H1 (cell line): ENCODE measurements around the gene CD164L2. TPM values are rescaled to one million over a fixed set of nuclear protein-coding genes. Genes with fewer than 3 reads are reported as not detected.

Experiments
- CTCF ChIA-PET: fragments of 300-600 bp; sonication (Branson Sonifier 250); formaldehyde crosslinking; loops from one replicate; lab custom pipeline; 2021; ENCODE audit not compliant: partially characterized antibody; lab: Charles Lee
- POLR2A ChIA-PET: fragments of 300-600 bp; sonication (Branson Sonifier 250); formaldehyde crosslinking; loops from one replicate; lab custom pipeline; 2021; ENCODE audit warnings: inconsistent platforms; ENCODE audit not compliant: partially characterized antibody; lab: Charles Lee
- DNase-seq, 2 experiments: peaks; one replicate each; pipeline versions ENCODE4 v3.0.0 to v3.0.0-alpha.2; 2010 to 2022; ENCODE audit warnings: low spot score in 2 of 2, low read depth in 1 of 2, mixed read lengths in 1 of 2
- FAIRE-seq: peaks from 2 replicates; lab custom pipeline; 2011; peaks lifted over from hg19 to GRCh38; lab: Jason Lieb, UNC
- H2AFZ ChIP-seq: 2 replicates; pipeline ENCODE4 v1.8.1; 2012; ENCODE audit warnings: low read length, inconsistent platforms
- H2AK5ac ChIP-seq: 2 replicates; pipeline ENCODE4 v1.6.1; 2013; ENCODE audit warnings: low read depth, low read length
- H2BK120ac ChIP-seq: replicated peaks from 2 replicates; pipeline ENCODE3; 2013; ENCODE audit warnings: low read depth, low read length, inconsistent platforms
- H2BK12ac ChIP-seq: 2 replicates; pipeline ENCODE4 v1.6.1; 2013; ENCODE audit warnings: low read depth, low read length
- H2BK15ac ChIP-seq: 2 replicates; pipeline ENCODE4 v1.6.1; 2013; ENCODE audit warnings: low read length
- H2BK20ac ChIP-seq: 2 replicates; pipeline ENCODE4 v1.6.1; 2013; ENCODE audit warnings: low read length
- H2BK5ac ChIP-seq: 2 replicates; pipeline ENCODE4 v1.6.1; 2013; ENCODE audit warnings: low read depth, low read length
- H3K14ac ChIP-seq: 2 replicates; pipeline ENCODE4 v1.6.1; 2013; ENCODE audit warnings: inconsistent platforms; ENCODE audit not compliant: insufficient read length
- H3K18ac ChIP-seq: 2 replicates; pipeline ENCODE4 v1.6.1; 2013; ENCODE audit warnings: low read length; ENCODE audit errors: extremely low read depth
- H3K23ac ChIP-seq: 2 replicates; pipeline ENCODE4 v1.6.1; 2013; ENCODE audit warnings: inconsistent platforms; ENCODE audit not compliant: insufficient read length
- H3K23me2 ChIP-seq: 2 replicates; pipeline ENCODE4 v1.6.1; 2013; ENCODE audit warnings: low read depth, low read length
- H3K27ac ChIP-seq: 2 replicates; pipeline ENCODE4 v1.6.1; 2011; ENCODE audit warnings: low read depth, low read length, inconsistent platforms
- H3K27me3 ChIP-seq, 4 experiments: replicated peaks in 1 of 4; 1 replicate in 1 of 4; 2 replicates in 3 of 4; pipeline versions ENCODE4 v1.6.1 to v1.8.1; 2011 to 2013; ENCODE audit warnings: low read length in 3 of 4, mild to moderate bottlenecking in 3 of 4, inconsistent platforms in 2 of 4, mixed read lengths in 2 of 4, moderate library complexity in 1 of 4; ENCODE audit not compliant: control insufficient read depth in 3 of 4, insufficient read depth in 3 of 4; ENCODE audit errors: extremely low read depth in 1 of 4
- H3K36me3 ChIP-seq, 4 experiments: 2 replicates each; pipeline versions ENCODE4 v1.6.1 to v1.8.1; 2011 to 2013; ENCODE audit warnings: mild to moderate bottlenecking in 4 of 4, low read length in 3 of 4, moderate library complexity in 2 of 4, control low read depth in 1 of 4, inconsistent platforms in 1 of 4; ENCODE audit not compliant: insufficient read depth in 4 of 4, control insufficient read depth in 2 of 4
- H3K4ac ChIP-seq: replicated peaks from 2 replicates; pipeline ENCODE3; 2013; ENCODE audit warnings: low read length, low read depth, mixed read lengths, inconsistent platforms; ENCODE audit not compliant: insufficient read length
- H3K4me1 ChIP-seq, 4 experiments: replicated peaks in 1 of 4; 1 replicate in 1 of 4; 2 replicates in 3 of 4; pipeline versions ENCODE4 v1.6.1 to v1.8.1; 2011 to 2013; ENCODE audit warnings: low read length in 3 of 4, inconsistent platforms in 2 of 4, mixed read lengths in 1 of 4; ENCODE audit not compliant: insufficient read depth in 4 of 4, control insufficient read depth in 3 of 4
- H3K4me2 ChIP-seq, 2 experiments: 2 replicates each; pipeline versions ENCODE4 v1.6.1 to v1.8.1; 2011 to 2013; ENCODE audit warnings: low read depth in 2 of 2, low read length in 2 of 2, control low read depth in 1 of 2, inconsistent platforms in 1 of 2, mild to moderate bottlenecking in 1 of 2; ENCODE audit not compliant: insufficient read depth in 1 of 2
- H3K4me3 ChIP-seq, 4 experiments: fragments of 200-600, 300-600 bp in 1 of 4; sonication (generic), shearing (Covaris generic), sonication (Bioruptor Twin) in 1 of 4; 2 replicates each; pipeline versions ENCODE4 v1.5.1 to v1.8.1; 2011 to 2016; ENCODE audit warnings: low read length in 4 of 4, low read depth in 3 of 4, control low read depth in 2 of 4, inconsistent platforms in 2 of 4, mild to moderate bottlenecking in 2 of 4, mixed read lengths in 1 of 4, moderate library complexity in 1 of 4; ENCODE audit not compliant: insufficient read depth in 2 of 4; ENCODE audit errors: extremely low read depth in 1 of 4
- H3K56ac ChIP-seq: replicated peaks from 2 replicates; pipeline ENCODE3; 2013; ENCODE audit warnings: low read depth, mild to moderate bottlenecking, mixed read lengths, low read length, inconsistent platforms; ENCODE audit not compliant: insufficient read length
- H3K79me1 ChIP-seq: 2 replicates; pipeline ENCODE4 v1.6.1; 2013; ENCODE audit warnings: low read depth, low read length, control low read depth
- H3K79me2 ChIP-seq, 2 experiments: 2 replicates each; pipeline versions ENCODE4 v1.6.1 to v1.8.1; 2012 to 2013; ENCODE audit warnings: low read length in 2 of 2, mild to moderate bottlenecking in 2 of 2, inconsistent platforms in 1 of 2; ENCODE audit not compliant: insufficient read depth in 2 of 2, control insufficient read depth in 1 of 2
- H3K9ac ChIP-seq, 4 experiments: replicated peaks in 1 of 4; 1 replicate in 1 of 4; 2 replicates in 3 of 4; pipeline versions ENCODE4 v1.6.1 to v1.8.1; 2011 to 2013; ENCODE audit warnings: low read depth in 3 of 4, low read length in 3 of 4, control low read depth in 2 of 4, mild to moderate bottlenecking in 2 of 4, moderate library complexity in 2 of 4, inconsistent platforms in 1 of 4; ENCODE audit errors: extremely low read depth in 1 of 4
- H3K9me3 ChIP-seq, 2 experiments: 2 replicates each; pipeline versions ENCODE4 v1.6.1 to v1.8.1; 2012 to 2013; ENCODE audit warnings: mild to moderate bottlenecking in 2 of 2, moderate library complexity in 2 of 2, control low read depth in 1 of 2, inconsistent platforms in 1 of 2, low read depth in 1 of 2, low read length in 1 of 2, mixed read lengths in 1 of 2; ENCODE audit not compliant: insufficient read depth in 2 of 2
- H4K20me1 ChIP-seq, 2 experiments: replicated peaks in 1 of 2; 2 replicates each; pipeline versions ENCODE3 to v1.8.1; 2011 to 2013; ENCODE audit warnings: inconsistent platforms in 2 of 2, low read length in 2 of 2, mild to moderate bottlenecking in 1 of 2; ENCODE audit not compliant: insufficient read depth in 2 of 2, control insufficient read depth in 1 of 2
- H4K5ac ChIP-seq: 2 replicates; pipeline ENCODE4 v1.6.1; 2013; ENCODE audit warnings: low read length, low read depth, mixed read lengths, inconsistent platforms; ENCODE audit not compliant: insufficient read length
- H4K8ac ChIP-seq: 2 replicates; pipeline ENCODE4 v1.8.0; 2013; ENCODE audit warnings: mild to moderate bottlenecking, moderate library complexity, low read length, inconsistent platforms; ENCODE audit not compliant: insufficient read depth; ENCODE audit errors: extremely low read depth
- H4K91ac ChIP-seq: replicated peaks from 2 replicates; pipeline ENCODE3; 2013; ENCODE audit warnings: low read length, mixed read lengths, inconsistent platforms; ENCODE audit not compliant: insufficient read length
- CEBPB ChIP-seq: IDR thresholded peaks from 2 replicates; pipeline ENCODE4 v1.6.1; 2012; ENCODE audit warnings: low read depth, low read length
- POLR2A ChIP-seq, 2 experiments: IDR thresholded peaks; 1 replicate in 1 of 2; 2 replicates in 1 of 2; pipeline ENCODE4 v1.6.1; 2011; ENCODE audit warnings: low read depth in 2 of 2, low read length in 2 of 2, mild to moderate bottlenecking in 2 of 2; ENCODE audit errors: control extremely low read depth in 1 of 2
- RAD21 ChIP-seq, 2 experiments: IDR thresholded peaks in 1 of 2; conservative IDR thresholded peaks in 1 of 2; 2 replicates each; pipeline ENCODE4 v1.6.1; 2011; ENCODE audit warnings: low read depth in 2 of 2, low read length in 2 of 2, improper control_type of control experiment in 1 of 2, inconsistent platforms in 1 of 2, mild to moderate bottlenecking in 1 of 2, moderate library complexity in 1 of 2
- RBBP5 ChIP-seq: IDR thresholded peaks from 2 replicates; pipeline ENCODE4 v1.7.1; 2012; ENCODE audit warnings: low read depth, mild to moderate bottlenecking, inconsistent platforms, low read length, moderate library complexity, borderline replicate concordance
- RFX5 ChIP-seq: IDR thresholded peaks from 2 replicates; pipeline ENCODE4 v1.6.1; 2011; ENCODE audit warnings: low read depth, low read length, improper control_type of control experiment, borderline replicate concordance
- SIN3A ChIP-seq, 2 experiments: IDR thresholded peaks in 1 of 2; conservative IDR thresholded peaks in 1 of 2; 2 replicates each; pipeline ENCODE4 v1.6.1; 2011 to 2012; ENCODE audit warnings: low read length in 2 of 2, improper control_type of control experiment in 1 of 2, low read depth in 1 of 2, mild to moderate bottlenecking in 1 of 2
- TEAD4 ChIP-seq: IDR thresholded peaks from 2 replicates; pipeline ENCODE4 v1.6.1; 2012; ENCODE audit warnings: low read depth, low read length, inconsistent platforms, mixed read lengths
- YY1 ChIP-seq: IDR thresholded peaks from 2 replicates; pipeline ENCODE4 v1.6.1; 2011; ENCODE audit warnings: low read depth, mild to moderate bottlenecking, low read length
- WGBS, 2 experiments: shearing (Covaris generic) in 1 of 2; methylation state at CpG; one replicate each; pipeline versions ENCODE4 v1.1.6 to v1.1.7; 2013 to 2015; ENCODE audit warnings: low lambda C conversion rate in 2 of 2, mixed read lengths in 2 of 2, inconsistent platforms in 1 of 2, low coverage in 1 of 2, missing lambda C conversion rate in 1 of 2; ENCODE audit not compliant: insufficient replicate concordance in 2 of 2, insufficient coverage in 1 of 2, insufficient read length in 1 of 2; ENCODE audit errors: extremely low coverage in 1 of 2, missing lambda C conversion rate in 1 of 2; 5-methylcytosine and 5-hydroxymethylcytosine counted together
- polyA plus RNA-seq, 7 experiments: library from polyadenylated mRNA; depleted of rRNA in 3 of 7; stranded (reverse) in 5 of 7; unstranded in 2 of 7; fragments of >200 nt in 5 of 7; fragments of 200-250 nt in 2 of 7; gene quantifications; 1 replicate in 5 of 7; 2 replicates in 1 of 7; 4 replicates in 1 of 7; pipeline versions ENCODE4 v1.2.1 to v1.2.3, GENCODE V29; 2011 to 2013; ENCODE audit warnings: missing spikeins in 2 of 7, mixed read lengths in 2 of 7
- total RNA-seq: library from RNA; stranded (reverse); fragmentation: NEBNext Ultra II Directional; extraction: Animal tissue kit (Norgen Biotek cat#: 25700); gene quantifications from 2 replicates; pipeline ENCODE4 v1.2.1, GENCODE V29; 2021
- TF ChIP-seq, protein P1 (sequence below), 3 experiments: IDR thresholded peaks; 1 replicate in 2 of 3; 2 replicates in 1 of 3; pipeline versions ENCODE4 v1.5.1 to v1.6.1; 2011; ENCODE audit warnings: low read length in 3 of 3, mild to moderate bottlenecking in 3 of 3, inconsistent platforms in 2 of 3, low read depth in 1 of 3, moderate library complexity in 1 of 3; ENCODE audit not compliant: insufficient read depth in 1 of 3; ENCODE audit errors: control extremely low read depth in 1 of 3

The CD164L2 gene
- total and polyA plus RNA-seq, 2 of the 8 experiments (the other 6 are each of a cell fraction or from before 2014, with no cell fraction given) = 3.3 TPM

- H3K4me3 ChIP-seq = no peak overlapping the region
- DNase-seq (peak in 1 of 2 experiments; percentile 76), FAIRE-seq (no peak)
- H3K18ac ChIP-seq = peak overlapping the region; percentile 81; the same call in 1 of the 2 replicates
- H2BK15ac ChIP-seq = no peak overlapping the region; the same call in 1 of the 2 replicates
- 81% methylated on average over 8 of the region's 8 CpGs; no CpG with 5 or more reads in 1 of the 2 experiments for whole genome bisulfite sequencing, 2 experiments
- no peak overlapping the region for H3K14ac ChIP-seq
- H3K9me3 ChIP-seq = no peaks in the 10 kb centered on the region
- peaks cover 13 to 48% (median 22%) of the 10 kb centered on the region in 4 experiments for H3K4me1 ChIP-seq
- H3K79me2 ChIP-seq = no peaks in the 10 kb centered on the region
- H3K27ac ChIP-seq = peak overlapping the region; percentile 1; the same call in 1 of the 2 replicates
- no peaks in the 10 kb centered on the region for H3K79me1 ChIP-seq
- no peak overlapping the region for H4K8ac ChIP-seq
- H3K4ac ChIP-seq = no peak overlapping the region
- no peak overlapping the region for H4K5ac ChIP-seq
- H3K9ac ChIP-seq = no peak overlapping the region
- peak overlapping the region; percentile 88; the same call in 1 of the 2 replicates for H2BK12ac ChIP-seq
- ChIA-PET POLR2A (interaction anchor here (1.0 to 1.9 kb wide), 10 partner anchors 9 to 247 kb away, joined by 3 to 6 read pairs (median 4); partner anchors contain the start of gene SLC9A1), CTCF (interaction anchor here (0.8 to 37.8 kb wide), 31 partner anchors 8 to 371 kb away, joined by 3 to 863 read pairs (median 5); partner anchors contain the start of genes AHDC1, GPR3, MAP3K6 and STX12)
- no peak overlapping the region for H2BK20ac ChIP-seq
- H3K23ac ChIP-seq = no peak overlapping the region
- peaks cover 0 to 4% (median under 1%) of the 10 kb centered on the region in 4 experiments; a peak in 1 of 8 replicates for H3K36me3 ChIP-seq
- no peak overlapping the region for H2AFZ ChIP-seq
- no peaks in the 10 kb centered on the region for H3K23me2 ChIP-seq
- H3K56ac ChIP-seq = no peak overlapping the region
- no peak overlapping the region for H4K91ac ChIP-seq
- H2AK5ac ChIP-seq = no peak overlapping the region
- peaks cover 0 to 4% of the 10 kb centered on the region in 2 experiments for H4K20me1 ChIP-seq
- H2BK120ac ChIP-seq = no peak overlapping the region
- H2BK5ac ChIP-seq = peak overlapping the region; percentile 36; the same call in 1 of the 2 replicates
- H3K27me3 ChIP-seq = no peaks in the 10 kb centered on the region
- no peak overlapping the region for H3K4me2 ChIP-seq
- TF ChIP-seq CEBPB (no peak), RFX5 (no peak), POLR2A (IDR thresholded peaks at IDR 0.05; ENCODE audit: control extremely low read depth in 1 of 2, low read depth in 2 of 2, low read length in 2 of 2) (0 out of 3 replicates have a peak, but pooled peaks of 1 of the 2 experiments have one; percentile 46), SIN3A (conservative IDR thresholded peaks at IDR 0.05 in 1 of 2, IDR thresholded peaks at IDR 0.05 in 1 of 2; ENCODE audit: low read depth in 1 of 2, low read length in 2 of 2) (no peak), TEAD4 (peak; percentile 78; the same call in 1 of the 2 replicates), RBBP5 (no peak), RAD21 (IDR thresholded peaks at IDR 0.05 in 1 of 2, conservative IDR thresholded peaks at IDR 0.05 in 1 of 2; ENCODE audit: low read depth in 2 of 2, low read length in 2 of 2) (peak; percentile 62 to 69), YY1 (peak; percentile 76)
- TF ChIP-seq, protein P1, sequence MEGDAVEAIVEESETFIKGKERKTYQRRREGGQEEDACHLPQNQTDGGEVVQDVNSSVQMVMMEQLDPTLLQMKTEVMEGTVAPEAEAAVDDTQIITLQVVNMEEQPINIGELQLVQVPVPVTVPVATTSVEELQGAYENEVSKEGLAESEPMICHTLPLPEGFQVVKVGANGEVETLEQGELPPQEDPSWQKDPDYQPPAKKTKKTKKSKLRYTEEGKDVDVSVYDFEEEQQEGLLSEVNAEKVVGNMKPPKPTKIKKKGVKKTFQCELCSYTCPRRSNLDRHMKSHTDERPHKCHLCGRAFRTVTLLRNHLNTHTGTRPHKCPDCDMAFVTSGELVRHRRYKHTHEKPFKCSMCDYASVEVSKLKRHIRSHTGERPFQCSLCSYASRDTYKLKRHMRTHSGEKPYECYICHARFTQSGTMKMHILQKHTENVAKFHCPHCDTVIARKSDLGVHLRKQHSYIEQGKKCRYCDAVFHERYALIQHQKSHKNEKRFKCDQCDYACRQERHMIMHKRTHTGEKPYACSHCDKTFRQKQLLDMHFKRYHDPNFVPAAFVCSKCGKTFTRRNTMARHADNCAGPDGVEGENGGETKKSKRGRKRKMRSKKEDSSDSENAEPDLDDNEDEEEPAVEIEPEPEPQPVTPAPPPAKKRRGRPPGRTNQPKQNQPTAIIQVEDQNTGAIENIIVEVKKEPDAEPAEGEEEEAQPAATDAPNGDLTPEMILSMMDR (IDR thresholded peaks at IDR 0.05; ENCODE audit: control extremely low read depth in 1 of 3, insufficient read depth in 1 of 3, low read depth in 1 of 3, low read length in 3 of 3) = peak; percentile 63 to 85 (median 84)
These were observed 19.2 kb upstream of the CD164L2 start for GRCh38 chr1:27402349-27402754.
